HEK293 (cell line): ENCODE data around the gene CD300LB.

Experiments used
- CTCF ChIA-PET: fragments of 350-600 bp; formaldehyde crosslinking; extraction: SDS; loops from one replicate; lab custom pipeline; 2021; ENCODE audit warnings: antibody characterized with exemption; lab: Yijun Ruan, JAX
- POLR2A ChIA-PET: fragments of 300-600 bp; formaldehyde crosslinking; extraction: SDS; loops from one replicate; lab custom pipeline; 2020; ENCODE audit warnings: antibody characterized with exemption, inconsistent platforms; lab: Yijun Ruan, JAX
- H3K27ac ChIP-seq: fragments of 200-500 bp; sonication (Bioruptor generic); 2 replicates; pipeline ENCODE4 v1.5.1; 2014; ENCODE audit warnings: low read depth, low read length, control low read depth, inconsistent platforms; ENCODE audit errors: extremely low read depth
- H3K36me3 ChIP-seq, 2 experiments: fragments of 200-500 bp in 1 of 2; sonication (Bioruptor generic) in 1 of 2; 1 replicate in 1 of 2; 2 replicates in 1 of 2; pipeline ENCODE4 v1.5.1; 2014 to 2017; ENCODE audit warnings: inconsistent platforms in 2 of 2, low read length in 2 of 2; ENCODE audit not compliant: control insufficient read depth in 2 of 2, insufficient read depth in 1 of 2
- H3K4me1 ChIP-seq: fragments of 200-500 bp; sonication (Bioruptor generic); 2 replicates; pipeline ENCODE4 v1.5.1; 2014; ENCODE audit warnings: mild to moderate bottlenecking, low read length, inconsistent platforms; ENCODE audit not compliant: control insufficient read depth, insufficient read depth
- H3K4me3 ChIP-seq: 2 replicates; pipeline ENCODE4 v1.5.1; 2011; ENCODE audit warnings: low read depth, mild to moderate bottlenecking, control low read depth, low read length, moderate library complexity
- H3K9me3 ChIP-seq: fragments of 200-500 bp; sonication (Bioruptor generic); 2 replicates; pipeline ENCODE4 v1.5.1; 2014; ENCODE audit warnings: low read depth, low read length, inconsistent platforms; ENCODE audit not compliant: control insufficient read depth, insufficient read depth
- BCL11A ChIP-seq: fragments of 450-650 bp; formaldehyde crosslinking; IDR thresholded peaks from 2 replicates; pipeline ENCODE4 v1.5.1; 2016; ENCODE audit warnings: low read depth, missing biosample characterization, missing genetic modification characterization
- FEZF1 ChIP-seq: fragments of 450-650 bp; formaldehyde crosslinking; IDR thresholded peaks from 2 replicates; pipeline ENCODE4 v1.5.1; 2016; ENCODE audit warnings: missing biosample characterization, missing genetic modification characterization
- GLI2 ChIP-seq: fragments of 450-650 bp; formaldehyde crosslinking; IDR thresholded peaks from 2 replicates; pipeline ENCODE4; 2017; ENCODE audit warnings: missing biosample characterization, missing genetic modification characterization, low read depth, borderline replicate concordance
- GLIS1 ChIP-seq: fragments of 450-650 bp; formaldehyde crosslinking; IDR thresholded peaks from 2 replicates; pipeline ENCODE4 v1.5.1; 2016; ENCODE audit warnings: missing biosample characterization, missing genetic modification characterization
- KLF7 ChIP-seq: fragments of 450-650 bp; formaldehyde crosslinking; IDR thresholded peaks from 2 replicates; pipeline ENCODE4 v1.5.1; 2016; ENCODE audit warnings: missing biosample characterization, missing genetic modification characterization, borderline replicate concordance
- KLF8 ChIP-seq: fragments of 450-650 bp; formaldehyde crosslinking; IDR thresholded peaks from 2 replicates; pipeline ENCODE4 v1.5.1; 2016; ENCODE audit warnings: missing biosample characterization, missing genetic modification characterization
- MEIS1 ChIP-seq: sonication (generic); formaldehyde crosslinking; IDR thresholded peaks from 2 replicates; pipeline ENCODE4 v1.8.1; 2022; ENCODE audit warnings: missing genetic modification reagents, mild to moderate bottlenecking, borderline replicate concordance
- OSR2 ChIP-seq: fragments of 450-650 bp; formaldehyde crosslinking; IDR thresholded peaks from 2 replicates; pipeline ENCODE4 v1.5.1; 2016; ENCODE audit warnings: missing biosample characterization, missing genetic modification characterization
- ZBTB17 ChIP-seq: fragments of 450-650 bp; formaldehyde crosslinking; IDR thresholded peaks from 2 replicates; pipeline ENCODE4 v1.5.1; 2016; ENCODE audit warnings: missing biosample characterization, missing genetic modification characterization
- ZBTB26 ChIP-seq: fragments of 450-650 bp; formaldehyde crosslinking; optimal IDR thresholded peaks from 2 replicates; pipeline ENCODE3; 2016; ENCODE audit warnings: missing biosample characterization, mild to moderate bottlenecking, missing genetic modification characterization
- ZBTB48 ChIP-seq: fragments of 450-650 bp; formaldehyde crosslinking; IDR thresholded peaks from 2 replicates; pipeline ENCODE4 v1.5.1; 2016; ENCODE audit warnings: missing biosample characterization, missing genetic modification characterization
- ZFP37 ChIP-seq: fragments of 450-650 bp; formaldehyde crosslinking; IDR thresholded peaks from 2 replicates; pipeline ENCODE4 v1.5.1; 2016; ENCODE audit warnings: missing biosample characterization, missing genetic modification characterization
- ZFP69B ChIP-seq: fragments of 450-650 bp; formaldehyde crosslinking; IDR thresholded peaks from 2 replicates; pipeline ENCODE4 v1.5.1; 2016; ENCODE audit warnings: missing biosample characterization, missing genetic modification characterization
- ZNF138 ChIP-seq: fragments of 450-650 bp; formaldehyde crosslinking; IDR thresholded peaks from 2 replicates; pipeline ENCODE4 v1.5.1; 2016; ENCODE audit warnings: missing biosample characterization, missing genetic modification characterization, borderline replicate concordance
- ZNF2 ChIP-seq: fragments of 450-650 bp; formaldehyde crosslinking; IDR thresholded peaks from 2 replicates; pipeline ENCODE4 v1.5.1; 2016; ENCODE audit warnings: missing biosample characterization, missing genetic modification characterization
- ZNF214 ChIP-seq: fragments of 450-650 bp; formaldehyde crosslinking; IDR thresholded peaks from 2 replicates; pipeline ENCODE4 v1.5.1; 2017; ENCODE audit warnings: missing biosample characterization, mild to moderate bottlenecking, missing genetic modification characterization, borderline replicate concordance
- ZNF266 ChIP-seq: fragments of 450-650 bp; formaldehyde crosslinking; IDR thresholded peaks from 2 replicates; pipeline ENCODE4 v1.5.1; 2016; ENCODE audit warnings: missing biosample characterization, missing genetic modification characterization, low read depth
- ZNF416 ChIP-seq: fragments of 450-650 bp; formaldehyde crosslinking; IDR thresholded peaks from 2 replicates; pipeline ENCODE4 v1.5.1; 2016; ENCODE audit warnings: missing biosample characterization, missing genetic modification characterization
- ZNF473 ChIP-seq: fragments of 450-650 bp; formaldehyde crosslinking; IDR thresholded peaks from 2 replicates; pipeline ENCODE4 v1.5.1; 2017; ENCODE audit warnings: missing biosample characterization, missing genetic modification characterization
- ZNF510 ChIP-seq: fragments of 450-650 bp; formaldehyde crosslinking; IDR thresholded peaks from 2 replicates; pipeline ENCODE4 v1.5.1; 2018; ENCODE audit warnings: mild to moderate bottlenecking, missing genetic modification characterization, missing biosample characterization; ENCODE audit not compliant: insufficient replicate concordance
- ZNF529 ChIP-seq: fragments of 450-650 bp; formaldehyde crosslinking; IDR thresholded peaks from 2 replicates; pipeline ENCODE4 v1.5.1; 2017; ENCODE audit warnings: missing genetic modification characterization, missing biosample characterization; ENCODE audit not compliant: insufficient replicate concordance
- ZNF560 ChIP-seq: fragments of 450-650 bp; formaldehyde crosslinking; IDR thresholded peaks from 2 replicates; pipeline ENCODE4 v1.5.1; 2017; ENCODE audit warnings: missing biosample characterization, missing genetic modification characterization, borderline replicate concordance
- ZNF585B ChIP-seq: fragments of 450-650 bp; formaldehyde crosslinking; IDR thresholded peaks from 2 replicates; pipeline ENCODE4 v1.5.1; 2016; ENCODE audit warnings: missing biosample characterization, missing genetic modification characterization
- ZNF610 ChIP-seq: fragments of 450-650 bp; formaldehyde crosslinking; IDR thresholded peaks from 2 replicates; pipeline ENCODE4 v1.5.1; 2016; ENCODE audit warnings: missing biosample characterization, missing genetic modification characterization, borderline replicate concordance
- ZNF623 ChIP-seq: fragments of 450-650 bp; formaldehyde crosslinking; IDR thresholded peaks from 2 replicates; pipeline ENCODE4 v1.5.1; 2016; ENCODE audit warnings: missing biosample characterization, missing genetic modification characterization
- ZNF624 ChIP-seq: fragments of 450-650 bp; formaldehyde crosslinking; IDR thresholded peaks from 2 replicates; pipeline ENCODE4 v1.5.1; 2017; ENCODE audit warnings: missing biosample characterization, missing genetic modification characterization
- ZNF843 ChIP-seq: fragments of 450-650 bp; formaldehyde crosslinking; IDR thresholded peaks from 2 replicates; pipeline ENCODE4 v1.5.1; 2016; ENCODE audit warnings: missing biosample characterization, missing genetic modification characterization
- ZSCAN16 ChIP-seq: fragments of 450-650 bp; formaldehyde crosslinking; IDR thresholded peaks from 2 replicates; pipeline ENCODE4 v1.5.1; 2016; ENCODE audit warnings: missing biosample characterization, missing genetic modification characterization
- TF ChIP-seq, protein P1 (sequence below): fragments of 450-650 bp; formaldehyde crosslinking; IDR thresholded peaks from 2 replicates; pipeline ENCODE4 v1.5.1; 2016; ENCODE audit warnings: missing biosample characterization, missing genetic modification characterization
- TF ChIP-seq, protein P2 (sequence below): fragments of 450-650 bp; formaldehyde crosslinking; IDR thresholded peaks from 2 replicates; pipeline ENCODE4 v1.5.1; 2016; ENCODE audit warnings: missing biosample characterization, missing genetic modification characterization
- TF ChIP-seq, protein P3 (sequence below): fragments of 450-650 bp; formaldehyde crosslinking; IDR thresholded peaks from 2 replicates; pipeline ENCODE4 v1.5.1; 2016; ENCODE audit warnings: missing biosample characterization, missing genetic modification characterization, low read depth

CD300LB gene

GRCh38 chr17:74528491-74529199 is 2.6 kb downstream of the CD300LB start:
- Histone ChIP-seq H3K36me3 (no peaks in the 10 kb centered on the region), H3K9me3 (no peaks in the 10 kb centered on the region), H3K4me3 (no peak overlapping the region), H3K4me1 (no peaks in the 10 kb centered on the region), H3K27ac (no peak overlapping the region)
- ChIA-PET CTCF (interaction anchor here (0.6 to 2.3 kb wide), 4 partner anchors 53 to 160 kb away, joined by 3 to 5 read pairs (median 3); no protein-coding TSS in a partner anchor), POLR2A (no interaction called here)
- TF ChIP-seq MEIS1 (CRISPR knock-in tag) = no peak
- no peak for TF ChIP-seq ZFP69B
- no peak for TF ChIP-seq KLF7 (tag by site-specific recombination)
- TF ChIP-seq, protein P1, sequence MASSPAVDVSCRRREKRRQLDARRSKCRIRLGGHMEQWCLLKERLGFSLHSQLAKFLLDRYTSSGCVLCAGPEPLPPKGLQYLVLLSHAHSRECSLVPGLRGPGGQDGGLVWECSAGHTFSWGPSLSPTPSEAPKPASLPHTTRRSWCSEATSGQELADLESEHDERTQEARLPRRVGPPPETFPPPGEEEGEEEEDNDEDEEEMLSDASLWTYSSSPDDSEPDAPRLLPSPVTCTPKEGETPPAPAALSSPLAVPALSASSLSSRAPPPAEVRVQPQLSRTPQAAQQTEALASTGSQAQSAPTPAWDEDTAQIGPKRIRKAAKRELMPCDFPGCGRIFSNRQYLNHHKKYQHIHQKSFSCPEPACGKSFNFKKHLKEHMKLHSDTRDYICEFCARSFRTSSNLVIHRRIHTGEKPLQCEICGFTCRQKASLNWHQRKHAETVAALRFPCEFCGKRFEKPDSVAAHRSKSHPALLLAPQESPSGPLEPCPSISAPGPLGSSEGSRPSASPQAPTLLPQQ (tag by site-specific recombination) = no peak
- TF ChIP-seq ZNF624 = no peak
- TF ChIP-seq ZNF510 (tag by site-specific recombination) = no peak
- TF ChIP-seq ZNF214 (tag by site-specific recombination) = no peak
- TF ChIP-seq, protein P2, sequence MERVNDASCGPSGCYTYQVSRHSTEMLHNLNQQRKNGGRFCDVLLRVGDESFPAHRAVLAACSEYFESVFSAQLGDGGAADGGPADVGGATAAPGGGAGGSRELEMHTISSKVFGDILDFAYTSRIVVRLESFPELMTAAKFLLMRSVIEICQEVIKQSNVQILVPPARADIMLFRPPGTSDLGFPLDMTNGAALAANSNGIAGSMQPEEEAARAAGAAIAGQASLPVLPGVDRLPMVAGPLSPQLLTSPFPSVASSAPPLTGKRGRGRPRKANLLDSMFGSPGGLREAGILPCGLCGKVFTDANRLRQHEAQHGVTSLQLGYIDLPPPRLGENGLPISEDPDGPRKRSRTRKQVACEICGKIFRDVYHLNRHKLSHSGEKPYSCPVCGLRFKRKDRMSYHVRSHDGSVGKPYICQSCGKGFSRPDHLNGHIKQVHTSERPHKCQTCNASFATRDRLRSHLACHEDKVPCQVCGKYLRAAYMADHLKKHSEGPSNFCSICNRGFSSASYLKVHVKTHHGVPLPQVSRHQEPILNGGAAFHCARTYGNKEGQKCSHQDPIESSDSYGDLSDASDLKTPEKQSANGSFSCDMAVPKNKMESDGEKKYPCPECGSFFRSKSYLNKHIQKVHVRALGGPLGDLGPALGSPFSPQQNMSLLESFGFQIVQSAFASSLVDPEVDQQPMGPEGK (tag by site-specific recombination) = no peak
- TF ChIP-seq KLF8 (tag by site-specific recombination) = no peak
- no peak for TF ChIP-seq OSR2 (tag by site-specific recombination)
- TF ChIP-seq ZNF416 (tag by site-specific recombination) = no peak
- TF ChIP-seq ZNF2 (tag by site-specific recombination) = no peak
- TF ChIP-seq ZSCAN16 (tag by site-specific recombination) = no peak
- TF ChIP-seq ZNF529 (tag by site-specific recombination) = no peak
- no peak for TF ChIP-seq ZBTB48 (tag by site-specific recombination)
- TF ChIP-seq GLIS1 (tag by site-specific recombination) = no peak
- TF ChIP-seq BCL11A (tag by site-specific recombination) = no peak
- TF ChIP-seq, protein P3, sequence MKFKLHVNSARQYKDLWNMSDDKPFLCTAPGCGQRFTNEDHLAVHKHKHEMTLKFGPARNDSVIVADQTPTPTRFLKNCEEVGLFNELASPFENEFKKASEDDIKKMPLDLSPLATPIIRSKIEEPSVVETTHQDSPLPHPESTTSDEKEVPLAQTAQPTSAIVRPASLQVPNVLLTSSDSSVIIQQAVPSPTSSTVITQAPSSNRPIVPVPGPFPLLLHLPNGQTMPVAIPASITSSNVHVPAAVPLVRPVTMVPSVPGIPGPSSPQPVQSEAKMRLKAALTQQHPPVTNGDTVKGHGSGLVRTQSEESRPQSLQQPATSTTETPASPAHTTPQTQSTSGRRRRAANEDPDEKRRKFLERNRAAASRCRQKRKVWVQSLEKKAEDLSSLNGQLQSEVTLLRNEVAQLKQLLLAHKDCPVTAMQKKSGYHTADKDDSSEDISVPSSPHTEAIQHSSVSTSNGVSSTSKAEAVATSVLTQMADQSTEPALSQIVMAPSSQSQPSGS (tag by site-specific recombination) = no peak

DNA sequence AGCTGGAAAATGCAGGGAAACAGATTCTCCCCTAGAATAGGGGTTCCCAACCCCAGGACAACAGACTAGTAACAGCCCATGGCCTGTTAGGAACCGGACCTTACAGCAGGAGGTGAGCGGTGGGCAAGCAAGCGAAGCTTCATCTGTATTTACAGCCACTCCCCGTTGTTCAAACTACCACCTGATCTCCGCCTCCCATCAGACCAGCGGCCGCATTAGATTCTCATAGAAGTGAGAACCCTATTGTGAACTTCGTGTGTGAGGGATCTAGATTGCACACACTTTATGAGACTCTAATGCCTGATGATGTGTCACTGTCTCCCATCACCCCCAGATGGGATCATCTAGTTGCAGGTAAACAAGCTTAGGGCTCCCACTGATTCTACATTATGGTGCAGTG is 3.5 kb downstream of the CD300LB start:
- no peaks in the 10 kb centered on the region for H3K4me1 ChIP-seq
- ChIA-PET POLR2A (no interaction called here), CTCF (interaction anchor here (2.3 kb wide), 1 partner anchor 159 kb away, joined by 5 read pairs; no protein-coding TSS in a partner anchor)
- H3K4me3 ChIP-seq = no peak overlapping the region
- no peak overlapping the region for H3K27ac ChIP-seq
- no peaks in the 10 kb centered on the region for H3K9me3 ChIP-seq
- no peaks in the 10 kb centered on the region for H3K36me3 ChIP-seq
- TF ChIP-seq ZNF843 (tag by site-specific recombination) = no peak
- no peak for TF ChIP-seq ZFP69B
- TF ChIP-seq ZNF623 = no peak
- TF ChIP-seq ZNF610 = no peak
- no peak for TF ChIP-seq ZFP37
- TF ChIP-seq GLI2 (tag by site-specific recombination) = no peak
- no peak for TF ChIP-seq ZBTB26 (tag by site-specific recombination)
- no peak for TF ChIP-seq ZNF585B (tag by site-specific recombination)
- TF ChIP-seq FEZF1 = no peak
- TF ChIP-seq ZNF560 (tag by site-specific recombination) = no peak
- TF ChIP-seq ZNF266 (tag by site-specific recombination) = no peak
- no peak for TF ChIP-seq ZNF138 (tag by site-specific recombination)
- no peak for TF ChIP-seq ZNF473 (tag by site-specific recombination)
- no peak for TF ChIP-seq ZBTB17 (tag by site-specific recombination)
